HG02885 (cell line): ENCODE data around the gene FGF1.

ENCODE experiments used
- ATAC-seq: cut with Tn5 transposase; IDR thresholded peaks from one replicate; pipeline ENCODE4 v1.9.1; 2021; ENCODE audit warnings: mild to moderate bottlenecking; ENCODE audit not compliant: unreplicated experiment, poor library complexity

FGF1 gene

DNA sequence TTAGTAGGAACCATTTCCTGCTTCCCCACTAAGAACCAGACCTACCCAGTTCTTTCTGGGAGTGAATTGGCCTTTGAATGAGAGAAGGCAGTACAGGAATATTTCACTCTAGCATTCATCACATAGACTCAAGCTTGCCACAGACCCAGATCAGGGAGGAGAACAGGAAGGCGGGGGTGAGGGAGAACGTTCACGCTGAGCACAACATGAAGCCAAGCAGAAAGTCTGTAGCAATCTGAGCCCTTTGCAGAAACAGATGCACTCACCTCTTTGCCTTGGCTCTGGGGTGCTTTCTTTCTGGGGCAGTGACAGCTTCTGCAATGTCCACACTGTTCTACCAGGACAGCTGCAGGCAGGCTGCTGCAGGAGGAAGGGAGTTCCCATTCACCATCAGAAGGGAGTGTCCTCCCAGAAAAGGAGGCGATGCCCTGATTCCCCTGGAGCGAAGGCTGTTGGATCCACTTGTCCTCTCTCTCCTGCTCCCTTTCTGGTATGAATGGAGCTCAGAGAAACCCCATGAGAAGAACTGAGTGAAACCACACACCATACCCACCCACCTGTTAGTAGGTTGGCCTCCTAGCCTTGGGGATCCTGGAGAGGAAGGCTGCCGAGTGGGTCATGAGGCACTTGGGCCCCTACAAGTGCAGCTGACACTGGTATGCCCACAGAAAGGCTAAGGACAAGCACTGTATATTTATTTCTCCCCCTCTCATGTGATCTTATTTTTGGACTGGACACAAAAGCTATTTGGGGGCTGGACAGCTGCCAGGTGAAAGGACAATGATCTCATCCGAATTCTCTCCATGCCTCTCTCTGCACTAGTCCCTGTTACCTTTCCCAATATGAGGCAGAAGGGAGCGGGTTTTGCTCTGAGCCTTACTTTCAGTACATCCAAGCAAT, 11.7 kb upstream of the FGF1 start:
- ATAC-seq, result no peak

DNA sequence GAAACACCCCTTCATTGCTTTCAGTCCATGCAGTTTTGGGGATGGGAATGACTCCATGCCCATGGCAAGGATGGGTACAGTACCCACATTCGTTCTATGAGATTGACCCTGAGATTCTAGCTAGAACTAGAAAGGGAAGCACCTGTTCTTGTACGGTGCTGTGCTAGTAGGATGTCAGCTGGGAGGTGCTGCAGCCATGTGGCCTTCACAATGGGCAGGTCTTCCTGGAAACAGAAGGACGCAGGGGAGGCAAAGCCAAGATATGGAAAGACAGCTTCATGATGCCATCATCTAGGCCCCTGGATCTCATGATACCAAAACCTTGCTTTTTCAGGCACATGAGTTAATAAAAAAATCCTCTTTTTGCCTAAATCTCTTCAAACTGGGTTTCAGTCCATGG, 10.5 kb upstream of the FGF1 start:
- no peak for ATAC-seq

DNA sequence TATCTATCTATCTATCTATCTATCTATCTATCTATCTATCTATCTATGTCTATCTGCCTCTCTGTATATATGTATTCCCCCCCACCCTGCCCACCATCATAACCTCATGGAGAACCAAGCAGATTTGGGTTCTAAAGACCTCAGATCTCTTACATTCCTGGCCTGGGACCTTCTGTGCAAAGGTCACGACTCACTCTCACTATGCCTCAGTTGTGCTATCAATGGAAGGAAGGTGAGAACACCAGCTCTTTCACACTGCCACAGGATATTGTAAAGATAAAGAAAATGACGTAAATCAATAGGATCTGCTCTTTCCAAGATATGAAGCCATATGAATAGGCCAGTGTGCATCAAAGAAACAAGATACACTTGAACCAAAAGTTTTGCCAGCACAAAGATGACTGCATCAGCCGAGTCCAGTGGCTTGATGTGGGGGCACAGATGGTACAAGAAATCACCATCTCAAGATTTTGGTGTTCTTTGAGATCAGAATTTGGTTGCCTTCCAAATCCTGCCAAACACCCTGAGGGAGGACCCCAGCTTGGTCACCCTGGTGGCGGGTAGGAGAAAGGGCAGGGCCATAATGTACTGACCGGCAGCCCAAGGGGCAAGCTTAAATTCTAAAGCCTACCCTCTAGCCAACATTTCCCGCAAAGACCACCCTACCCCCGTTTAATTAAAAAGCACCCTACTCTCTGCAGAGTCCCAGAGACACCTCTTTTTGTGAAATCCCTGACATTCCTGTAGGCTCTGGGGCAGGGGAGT, 8.4 kb upstream of the FGF1 start:
- ATAC-seq, result no peak

DNA sequence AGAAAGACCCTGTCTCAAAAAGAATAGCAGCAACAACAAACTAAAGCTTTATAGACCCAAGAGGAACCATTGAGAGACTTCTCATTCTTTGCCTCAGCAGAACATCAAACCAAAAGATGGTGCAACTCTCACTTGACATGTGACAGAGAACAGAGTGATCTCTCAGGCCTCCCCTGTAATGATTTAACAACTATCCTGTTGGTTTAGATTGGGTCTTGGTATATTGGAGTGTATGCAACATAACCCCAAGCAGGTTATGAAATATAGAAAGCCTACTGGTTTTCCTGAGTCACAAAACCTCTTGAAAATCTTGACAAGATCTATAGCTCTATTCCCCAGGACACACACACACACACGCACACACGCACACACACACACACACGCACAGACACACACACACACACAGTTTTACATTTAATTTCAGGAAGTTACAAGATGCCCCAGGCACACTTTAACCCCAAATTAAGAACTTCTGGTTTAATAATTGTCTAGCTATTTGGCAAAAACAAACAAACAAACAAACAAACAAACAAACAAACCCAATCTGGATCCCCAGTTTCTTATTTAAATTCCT, 6.5 kb upstream of the FGF1 start:
- no peak for ATAC-seq

DNA sequence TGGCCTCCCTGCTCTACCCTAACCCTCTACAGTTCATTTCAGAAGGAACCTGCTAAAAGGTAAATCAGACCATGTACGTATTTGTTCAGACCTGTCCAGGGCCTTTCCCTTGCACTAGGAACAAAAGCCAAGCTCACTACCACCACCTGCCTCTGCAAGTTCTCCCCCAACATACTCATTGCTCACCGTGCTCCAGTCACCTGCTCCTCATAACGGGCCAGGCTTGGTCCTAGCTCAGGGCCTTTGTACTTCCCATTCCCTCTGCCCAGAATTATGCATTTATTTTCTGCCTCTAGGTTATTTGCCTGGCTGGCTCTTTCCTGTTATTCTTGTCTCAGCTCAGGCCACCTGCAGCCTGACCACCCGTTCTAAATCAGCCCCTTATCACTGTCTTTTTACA, 4.8 kb upstream of the FGF1 start:
- ATAC-seq, result no peak

DNA sequence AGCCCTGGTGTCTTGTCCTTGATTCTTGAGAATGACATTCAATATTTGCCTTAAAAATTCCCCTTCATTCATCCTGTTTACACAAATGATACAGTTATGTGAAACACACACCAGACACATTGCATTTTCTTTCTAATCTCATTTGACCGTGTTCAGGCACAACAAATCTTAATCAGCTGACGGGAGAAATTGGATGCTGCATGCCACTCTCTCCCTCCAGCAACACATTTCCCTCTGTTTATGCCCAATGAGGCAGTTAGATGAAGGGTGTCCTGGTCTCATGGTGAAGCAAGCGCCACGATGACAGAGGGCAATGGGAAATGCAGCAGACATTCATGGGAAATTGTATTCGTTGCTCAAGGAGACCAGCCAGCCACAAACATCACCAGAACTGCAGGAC, 3.2 kb upstream of the FGF1 start:
- ATAC-seq, result no peak

DNA sequence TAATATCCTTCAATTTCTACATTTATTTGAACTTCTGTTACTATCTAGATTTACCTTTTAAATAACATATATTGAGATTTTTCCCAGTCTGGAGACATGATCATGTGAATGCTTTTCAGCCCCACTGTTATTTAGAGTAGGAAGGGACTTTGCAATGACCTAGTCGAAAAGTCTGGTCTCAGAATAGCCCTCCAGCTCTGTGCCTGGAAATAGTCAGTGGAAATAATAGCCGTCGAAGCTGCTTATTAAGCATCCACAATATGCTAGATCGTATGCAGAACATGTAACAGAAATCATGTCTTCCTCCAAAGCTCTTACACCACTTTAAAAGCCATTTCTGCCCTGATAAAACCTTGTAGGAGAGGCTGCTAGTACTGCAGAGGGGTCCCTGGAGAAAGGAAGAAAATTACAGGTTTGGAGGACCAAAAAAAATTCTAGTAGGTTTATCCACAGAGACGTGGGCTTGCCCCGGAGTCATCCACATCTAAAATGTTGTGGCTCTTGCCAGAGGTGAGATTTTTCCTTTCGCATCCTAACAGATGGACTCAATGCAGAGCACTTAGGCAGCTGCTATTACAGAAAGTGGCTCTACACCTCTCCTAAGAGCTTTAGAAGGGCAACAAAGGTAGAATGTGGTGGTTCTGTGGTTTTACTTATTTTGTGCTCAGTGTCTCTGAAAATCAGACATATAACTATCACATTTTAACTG, 2.5 kb upstream of the FGF1 start:
- no peak for ATAC-seq

DNA sequence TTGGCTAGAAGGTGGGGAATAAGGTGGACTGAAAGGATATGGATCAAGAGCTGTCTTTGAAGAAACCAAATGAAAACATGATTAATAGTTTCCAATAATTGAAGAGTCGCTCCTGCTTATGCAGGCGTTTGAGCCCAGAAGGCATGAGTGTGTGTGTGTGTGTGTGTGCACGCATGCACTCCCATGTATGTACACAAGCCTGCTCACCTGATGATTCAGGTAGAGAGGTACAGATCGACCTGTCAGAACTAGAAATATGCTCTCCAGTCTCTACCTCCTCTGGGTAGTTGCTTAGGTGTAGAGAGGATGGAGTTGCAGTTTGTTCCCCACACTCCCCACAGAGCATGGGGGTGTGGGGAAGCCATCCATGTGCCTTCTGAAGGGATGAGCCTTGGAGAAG, 1.1 kb upstream of the FGF1 start:
- no peak for ATAC-seq

DNA sequence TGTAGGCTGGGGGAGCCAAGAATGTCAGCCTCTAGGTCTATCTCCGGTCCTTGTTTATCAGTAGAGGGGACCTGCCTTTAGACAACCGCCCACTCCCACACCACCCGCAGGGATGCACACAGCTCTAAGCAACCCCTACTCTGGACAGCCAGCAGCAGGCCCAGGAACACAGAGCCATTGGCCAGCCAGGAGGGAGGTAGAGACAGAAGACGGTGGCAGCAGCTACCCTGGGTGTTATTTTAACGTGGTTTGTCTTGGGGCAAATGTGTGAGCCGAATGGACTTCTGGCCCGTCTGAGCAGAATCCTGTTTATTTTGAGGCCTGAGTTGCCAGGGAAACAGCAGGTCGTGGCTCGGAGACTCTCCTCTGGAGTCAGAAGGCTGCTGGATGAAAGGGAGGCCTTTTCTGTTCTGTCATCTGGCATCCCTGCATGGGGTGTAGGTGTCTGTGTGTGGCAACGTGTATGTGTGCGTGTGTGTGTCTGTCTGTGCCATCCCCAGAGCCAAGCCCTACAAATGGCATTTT, 382 bp upstream of the FGF1 start:
- ATAC-seq, result no peak

DNA sequence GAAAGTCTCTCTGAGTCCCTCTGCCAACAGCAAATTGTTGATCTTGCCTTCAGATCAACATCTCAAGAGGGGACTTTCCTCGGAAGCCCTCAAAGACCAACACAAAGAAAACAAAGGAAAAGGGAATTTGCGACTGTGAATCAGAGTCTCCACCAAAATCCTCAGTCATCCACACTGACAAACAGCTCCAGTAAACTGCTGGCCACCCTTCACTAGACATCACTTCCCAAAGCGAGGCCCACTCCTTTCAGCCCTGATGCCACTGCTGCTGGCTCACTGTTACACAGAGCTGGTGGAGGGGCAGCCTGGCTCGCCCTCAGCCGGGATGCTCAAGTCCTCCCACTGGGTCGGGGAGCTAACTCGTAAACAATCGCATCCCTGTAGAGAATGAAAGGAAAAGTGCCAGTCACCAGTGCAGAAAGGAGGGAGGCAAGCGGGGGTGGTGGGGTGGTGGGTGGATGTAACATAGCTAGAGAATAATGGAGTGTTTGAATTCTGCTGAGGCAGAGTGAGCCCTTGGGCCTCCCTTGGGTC, 1.3 kb downstream of the FGF1 start:
- ATAC-seq, result no peak

DNA sequence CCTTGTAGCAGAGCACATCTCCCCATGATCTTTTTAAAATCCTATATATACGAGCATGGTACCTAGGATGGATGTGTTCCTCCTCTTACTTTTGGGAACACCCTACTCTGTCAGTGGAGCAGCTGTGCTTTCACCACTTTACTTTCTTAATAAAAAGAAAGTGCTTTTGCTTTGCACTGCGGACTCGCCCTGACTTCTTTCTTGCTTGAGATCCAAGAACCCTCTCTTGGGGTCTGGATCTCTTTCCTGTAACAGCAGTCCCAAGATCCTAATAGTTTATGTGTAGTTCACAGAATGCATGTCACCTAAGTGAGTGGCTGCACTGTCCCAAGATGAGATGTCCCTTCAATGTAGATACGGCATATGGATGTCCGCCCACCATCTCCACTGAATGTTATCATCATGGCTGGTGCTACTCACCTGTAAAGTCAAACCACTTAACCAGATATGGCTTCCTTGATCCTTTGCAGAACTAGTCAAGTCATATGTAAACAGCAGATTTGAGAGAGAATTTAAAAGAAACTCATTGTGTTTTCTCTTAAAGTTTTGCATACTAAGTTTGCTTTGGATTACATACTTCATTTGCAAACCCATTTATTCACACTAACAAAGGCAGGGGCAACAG, 1.9 kb downstream of the FGF1 start:
- ATAC-seq, result no peak

DNA sequence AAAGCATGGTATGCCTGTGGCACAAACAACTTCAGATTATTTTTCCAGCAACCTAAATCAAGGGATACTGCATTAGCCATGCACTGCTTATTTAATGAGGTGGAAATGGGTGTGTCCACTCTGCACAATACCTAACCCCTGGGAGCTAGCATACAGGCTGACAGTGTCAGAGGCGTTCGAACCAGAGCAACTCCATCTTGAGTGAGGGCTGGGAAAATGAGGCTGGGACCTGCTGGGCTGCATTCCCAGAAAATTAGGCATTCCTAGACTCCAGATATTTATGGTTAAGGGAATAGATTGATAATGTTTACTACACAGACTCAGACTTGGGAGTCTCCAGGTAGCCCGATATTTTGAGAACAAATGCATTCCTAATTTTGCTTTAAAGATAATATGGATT, 2.8 kb downstream of the FGF1 start:
- ATAC-seq, result no peak

DNA sequence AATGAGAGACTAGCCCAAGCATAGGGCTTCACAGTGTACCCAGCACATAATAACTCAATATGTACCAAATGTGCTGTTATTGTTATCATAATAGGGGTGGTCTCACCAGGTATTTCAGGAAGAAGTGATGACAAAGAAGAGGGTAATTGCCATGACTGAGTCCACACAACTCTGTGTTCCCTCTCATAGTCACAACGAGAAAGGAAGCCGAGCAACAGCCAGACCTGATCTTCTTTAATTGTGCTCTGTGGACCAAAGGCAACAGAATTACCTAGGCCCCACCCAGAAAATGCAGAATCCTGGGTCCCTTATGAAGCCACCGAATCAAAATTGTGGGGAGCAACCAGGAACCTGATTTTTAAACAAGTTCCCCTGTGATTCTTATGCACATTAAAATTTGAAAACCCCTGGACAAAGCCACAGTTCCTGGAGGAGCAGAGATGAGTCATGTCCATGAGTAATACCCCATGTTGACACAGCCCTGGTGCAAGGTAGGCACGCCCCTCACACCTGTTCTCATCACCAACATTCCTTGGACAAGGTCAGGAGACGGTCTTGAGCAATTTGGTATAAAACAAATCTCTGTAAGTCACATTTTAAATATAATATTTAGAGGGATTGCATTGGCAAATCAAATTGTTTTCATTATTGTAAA, 5.2 kb downstream of the FGF1 start:
- ATAC-seq, result no peak

DNA sequence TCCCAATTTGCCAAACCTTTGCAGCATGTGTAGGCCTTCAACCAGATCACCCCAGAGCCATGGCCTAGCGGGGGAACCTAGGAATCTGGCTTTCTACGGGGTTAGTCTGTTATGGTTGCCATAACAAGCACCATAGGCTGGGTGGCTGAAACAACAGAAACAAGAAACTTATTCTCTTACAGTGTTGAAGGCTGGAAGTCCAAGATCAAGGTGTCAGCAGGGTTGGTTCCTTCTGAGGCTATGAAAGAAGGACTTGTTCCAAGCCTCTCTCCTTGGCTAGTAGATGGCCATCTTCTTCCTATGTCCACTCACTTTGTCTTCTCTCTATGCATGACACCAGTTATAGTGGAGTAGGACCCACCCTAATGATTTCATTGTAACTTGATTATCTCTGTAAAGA, 6.1 kb downstream of the FGF1 start:
- no peak for ATAC-seq

DNA sequence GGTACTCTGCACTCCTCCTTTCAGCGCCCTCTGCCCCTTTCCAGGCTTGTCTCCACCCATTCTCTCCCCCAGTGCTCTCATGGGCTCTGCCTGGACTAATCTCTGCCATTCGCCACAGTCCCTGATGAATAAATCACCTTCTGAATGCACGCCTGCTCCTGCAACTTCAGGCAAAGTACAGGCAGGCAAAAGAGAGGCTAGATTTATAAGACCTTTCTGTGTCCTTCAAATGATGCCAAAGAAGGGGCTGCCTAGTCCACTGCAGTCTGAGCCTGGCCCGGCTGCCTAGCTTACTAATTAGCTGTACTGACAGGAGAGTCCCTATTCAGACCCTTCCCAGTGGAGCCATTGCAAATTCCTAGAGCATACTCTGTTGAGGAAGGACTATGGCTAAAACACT, 7.4 kb downstream of the FGF1 start:
- no peak for ATAC-seq

DNA sequence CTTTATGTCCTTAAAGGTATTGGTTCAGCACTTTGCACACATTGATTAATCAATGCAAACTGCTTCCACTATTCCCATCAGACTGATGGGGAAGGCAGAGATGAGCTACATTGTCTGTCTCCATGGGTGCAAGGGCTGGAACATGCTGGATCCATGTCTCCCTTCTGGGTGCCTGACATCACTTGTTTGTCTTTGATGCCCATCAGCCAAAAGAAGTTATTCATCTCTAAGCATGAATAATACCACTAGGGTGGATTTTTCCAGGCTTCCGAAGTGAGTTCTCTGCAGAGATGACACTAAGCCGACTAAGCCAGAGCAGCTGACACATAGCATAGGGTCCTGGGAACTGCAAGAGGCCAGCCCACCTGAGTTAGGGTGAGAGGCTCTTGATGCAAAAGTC, 8.7 kb downstream of the FGF1 start:
- no peak for ATAC-seq

DNA sequence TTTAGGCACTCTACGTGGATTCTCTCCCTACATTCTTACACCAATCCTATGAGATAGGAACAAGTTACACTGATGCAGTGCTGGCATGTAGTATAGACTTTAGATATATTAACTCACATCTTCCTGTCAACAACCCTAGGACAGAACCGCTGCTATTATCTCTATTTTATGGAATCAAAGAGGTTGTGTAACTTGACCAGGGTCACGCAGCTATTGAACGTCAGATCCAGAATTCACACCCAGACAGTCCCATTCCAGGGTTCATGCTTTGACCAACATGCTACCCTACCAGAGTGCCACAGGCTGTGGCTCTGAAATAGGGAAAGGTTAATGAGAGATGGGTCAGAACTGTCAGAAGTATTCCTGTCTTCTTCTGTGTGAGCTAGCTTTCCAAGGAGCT, 9.6 kb downstream of the FGF1 start:
- ATAC-seq, result no peak

DNA sequence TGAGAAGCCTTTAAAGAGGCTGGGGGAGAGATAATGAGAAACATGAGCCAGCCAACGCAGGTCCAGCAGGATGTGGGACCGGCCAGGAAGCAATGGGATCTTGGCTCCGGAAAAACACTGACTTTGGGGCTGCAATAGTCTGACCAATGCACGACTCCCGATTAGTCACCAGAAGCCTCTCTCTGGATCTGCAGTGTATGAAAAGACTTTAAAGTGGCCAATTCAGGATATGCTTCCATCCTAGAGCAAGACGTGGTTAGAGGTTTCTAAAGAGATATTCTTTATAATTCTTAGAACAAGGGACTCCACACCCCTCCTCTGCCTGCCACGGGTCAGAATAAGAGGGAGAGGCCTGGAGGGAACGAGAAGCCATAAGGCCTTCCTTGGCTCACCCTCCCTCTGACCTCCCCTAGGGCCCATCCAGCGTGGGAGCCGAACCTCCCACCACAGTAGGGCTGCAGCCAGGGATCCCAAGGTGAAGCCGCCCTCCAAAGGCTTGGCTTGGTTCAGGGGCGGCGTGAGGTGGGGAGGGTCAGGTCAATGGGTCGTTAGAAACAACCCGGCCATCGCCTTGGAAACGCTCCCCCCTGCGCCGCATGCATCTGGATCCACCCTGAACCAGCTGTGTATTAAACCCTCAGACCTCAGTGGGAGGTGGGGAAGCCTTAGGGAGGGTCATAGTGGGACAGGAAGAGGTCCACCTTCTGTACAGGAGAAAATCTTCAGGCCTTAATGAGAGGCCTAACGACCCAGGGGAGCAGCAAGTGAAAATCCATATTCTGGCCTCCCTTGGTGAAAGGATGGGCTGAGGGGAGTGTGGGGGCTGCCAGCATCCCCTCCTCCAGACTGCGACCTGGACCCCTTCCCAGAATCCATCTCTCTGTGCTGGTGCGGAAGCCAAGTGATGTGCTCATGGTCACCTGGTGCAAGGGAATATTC, 11.1 kb downstream of the FGF1 start:
- no peak for ATAC-seq
